ENCODE measurements around the gene GPC3.

- TF ChIP-seq CTCF (conservative IDR thresholded peaks at IDR 0.05 in 1 of 2, IDR thresholded peaks at IDR 0.05 in 1 of 2; ENCODE audit: extremely low read depth in 1 of 2, insufficient read depth in 1 of 2, low read depth in 1 of 2, low read length in 2 of 2) = no peak
- no peak for TF ChIP-seq EZH2 (IDR thresholded peaks at IDR 0.05; ENCODE audit: borderline replicate concordance, low read length)
These were observed 447.2 kb downstream of the GPC3 start for GRCh38 chrX:133538148-133538547.
